Fibroblast of lung (primary cell): ENCODE data around the gene UPK3A. TPM values are rescaled to one million over a fixed set of nuclear protein-coding genes. Genes with fewer than 3 reads are reported as not detected.

Experiments used
- DNase-seq, 2 donors: peaks; one replicate each; pipeline versions ENCODE4 v3.0.0 to v3.0.0-alpha.2; 2010; ENCODE audit warnings: low read depth in 2 of 2
- H2AFZ ChIP-seq: 2 replicates; pipeline ENCODE4 v1.5.1; 2012; ENCODE audit warnings: low read length, control low read depth, inconsistent platforms
- H3K27ac ChIP-seq: 2 replicates; pipeline ENCODE4 v1.5.1; 2011; ENCODE audit warnings: low read length, control low read depth; ENCODE audit not compliant: insufficient read depth
- H3K27me3 ChIP-seq: 2 replicates; pipeline ENCODE4 v1.5.1; 2011; ENCODE audit warnings: mild to moderate bottlenecking, low read length; ENCODE audit not compliant: control insufficient read depth, insufficient read depth
- H3K36me3 ChIP-seq: 2 replicates; pipeline ENCODE4 v1.5.1; 2011; ENCODE audit warnings: low read length; ENCODE audit not compliant: control insufficient read depth, insufficient read depth
- H3K4me1 ChIP-seq: 2 replicates; pipeline ENCODE4 v1.5.1; 2011; ENCODE audit warnings: low read length; ENCODE audit not compliant: control insufficient read depth, insufficient read depth; ENCODE audit errors: extremely low read depth
- H3K4me2 ChIP-seq: 2 replicates; pipeline ENCODE4 v1.5.1; 2011; ENCODE audit warnings: low read length, control low read depth; ENCODE audit not compliant: insufficient read depth; ENCODE audit errors: extremely low read depth
- H3K4me3 ChIP-seq, 4 experiments: fragments of 200-600 bp in 1 of 4; sonication (generic) in 1 of 4; replicated peaks in 1 of 4; 2 replicates each; pipeline ENCODE4 v1.5.1; 2011 to 2016; ENCODE audit warnings: low read length in 4 of 4, low read depth in 3 of 4, mild to moderate bottlenecking in 3 of 4, control low read depth in 2 of 4, inconsistent platforms in 1 of 4, mixed read lengths in 1 of 4; ENCODE audit not compliant: insufficient read depth in 1 of 4; ENCODE audit errors: control extremely low read depth in 1 of 4
- H3K79me2 ChIP-seq: 2 replicates; pipeline ENCODE4 v1.5.1; 2012; ENCODE audit warnings: mild to moderate bottlenecking, low read length, inconsistent platforms; ENCODE audit not compliant: control insufficient read depth, insufficient read depth
- H3K9ac ChIP-seq: 2 replicates; pipeline ENCODE4 v1.5.1; 2011; ENCODE audit warnings: mild to moderate bottlenecking, low read length, control low read depth; ENCODE audit not compliant: insufficient read depth
- H3K9me3 ChIP-seq: 2 replicates; pipeline ENCODE4 v1.5.1; 2012; ENCODE audit warnings: low read depth, low read length; ENCODE audit not compliant: control insufficient read depth, insufficient read depth
- H4K20me1 ChIP-seq: 2 replicates; pipeline ENCODE4 v1.5.1; 2011; ENCODE audit warnings: low read length; ENCODE audit not compliant: control insufficient read depth, insufficient read depth; ENCODE audit errors: extremely low read depth
- EZH2 ChIP-seq: IDR thresholded peaks from 2 replicates; pipeline ENCODE4 v1.5.1; 2012; ENCODE audit warnings: low read length, control low read depth, mild to moderate bottlenecking; ENCODE audit errors: missing control alignments
- polyA plus RNA-seq, 2 donors: library from polyadenylated mRNA; depleted of rRNA in 1 of 2; stranded (reverse) in 1 of 2; unstranded in 1 of 2; fragments of >200 nt; gene quantifications; 2 replicates each; pipeline ENCODE4 v1.2.1, GENCODE V29; 2011 to 2012; ENCODE audit warnings: missing spikeins in 1 of 2
- total RNA-seq: library from RNA; depleted of rRNA; stranded (reverse); fragments of >200 nt; gene quantifications from 2 replicates; pipeline ENCODE4 v1.2.1, GENCODE V29; 2014
- TF ChIP-seq, protein P1 (sequence below), 2 donors: IDR thresholded peaks in 1 of 2; conservative IDR thresholded peaks in 1 of 2; 1 replicate in 1 of 2; 2 replicates in 1 of 2; pipeline ENCODE4 v1.5.1; 2011 to 2012; ENCODE audit warnings: low read length in 2 of 2, control low read depth in 1 of 2, inconsistent platforms in 1 of 2, low read depth in 1 of 2, mild to moderate bottlenecking in 1 of 2

The UPK3A gene
- total and polyA plus RNA-seq, 2 donors (not counting 1 experiment from before 2014, with no cell fraction given) = not detected

DNA sequence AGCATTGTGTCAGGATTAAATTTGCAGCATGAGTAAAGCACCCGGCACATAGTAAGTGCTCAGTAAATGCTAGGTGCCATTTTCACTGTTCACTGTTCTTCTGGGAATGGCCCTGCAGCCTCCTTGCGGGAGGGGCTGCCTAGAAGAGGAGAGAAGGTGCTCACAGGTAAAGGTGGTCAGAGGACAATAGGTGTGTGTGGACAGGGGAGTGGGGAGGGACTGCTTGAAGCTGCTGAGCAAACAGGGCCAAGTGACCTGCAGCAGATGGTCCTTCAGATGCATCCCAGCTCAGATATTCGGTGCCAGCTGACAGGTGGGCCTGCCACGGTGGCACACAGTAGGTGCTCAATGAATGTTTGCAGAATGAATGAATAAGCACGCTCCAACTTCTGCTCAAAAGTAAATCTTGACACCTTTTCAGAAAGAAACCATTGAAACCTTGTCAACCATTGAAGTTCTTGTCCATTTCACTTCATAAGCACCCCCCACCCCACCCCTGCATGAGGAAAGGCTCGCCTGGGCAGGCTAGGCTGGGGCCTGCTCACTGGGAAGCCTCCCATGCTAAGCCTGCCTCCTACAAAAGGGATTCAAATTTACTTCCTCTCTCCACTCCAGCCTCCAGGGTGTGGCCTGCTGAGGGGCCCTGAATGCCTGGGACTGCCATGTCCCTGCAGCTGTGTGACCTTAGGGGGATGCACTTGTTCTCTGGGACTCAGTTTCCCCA is 45.6 kb upstream of the UPK3A start:
- H2AFZ ChIP-seq = no peak overlapping the region

DNA sequence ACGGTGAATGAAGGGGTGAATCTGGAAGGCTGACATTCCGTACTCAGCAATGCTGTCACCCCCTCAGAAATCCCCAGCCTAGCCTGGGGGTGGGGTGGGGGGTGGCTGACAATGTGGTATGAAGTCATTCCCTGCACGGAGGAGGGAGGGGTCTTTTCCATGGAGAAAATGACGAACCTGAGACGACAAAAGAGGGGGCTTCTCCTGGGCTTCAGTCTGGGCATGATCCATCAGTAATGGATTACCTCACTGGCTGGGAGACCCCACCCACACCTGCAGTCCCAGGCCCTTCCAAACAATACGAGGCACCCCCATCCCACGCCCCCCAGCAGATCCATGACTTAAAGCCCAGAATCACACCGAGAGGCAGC is 45.1 kb upstream of the UPK3A start:
- Histone ChIP-seq H3K9ac (no peak overlapping the region), H3K36me3 (no peaks in the 10 kb centered on the region), H3K9me3 (no peaks in the 10 kb centered on the region), H3K27me3 (no peaks in the 10 kb centered on the region), H3K4me2 (peak overlapping the region; percentile 88), H2AFZ (no peak overlapping the region), H3K27ac (no peak overlapping the region), H3K4me1 (peaks cover 2% of the 10 kb centered on the region), H3K79me2 (no peaks in the 10 kb centered on the region), H4K20me1 (no peaks in the 10 kb centered on the region), H3K4me3 (peak overlapping the region; percentile 61 to 73 (median 71))
- TF ChIP-seq, protein P1, sequence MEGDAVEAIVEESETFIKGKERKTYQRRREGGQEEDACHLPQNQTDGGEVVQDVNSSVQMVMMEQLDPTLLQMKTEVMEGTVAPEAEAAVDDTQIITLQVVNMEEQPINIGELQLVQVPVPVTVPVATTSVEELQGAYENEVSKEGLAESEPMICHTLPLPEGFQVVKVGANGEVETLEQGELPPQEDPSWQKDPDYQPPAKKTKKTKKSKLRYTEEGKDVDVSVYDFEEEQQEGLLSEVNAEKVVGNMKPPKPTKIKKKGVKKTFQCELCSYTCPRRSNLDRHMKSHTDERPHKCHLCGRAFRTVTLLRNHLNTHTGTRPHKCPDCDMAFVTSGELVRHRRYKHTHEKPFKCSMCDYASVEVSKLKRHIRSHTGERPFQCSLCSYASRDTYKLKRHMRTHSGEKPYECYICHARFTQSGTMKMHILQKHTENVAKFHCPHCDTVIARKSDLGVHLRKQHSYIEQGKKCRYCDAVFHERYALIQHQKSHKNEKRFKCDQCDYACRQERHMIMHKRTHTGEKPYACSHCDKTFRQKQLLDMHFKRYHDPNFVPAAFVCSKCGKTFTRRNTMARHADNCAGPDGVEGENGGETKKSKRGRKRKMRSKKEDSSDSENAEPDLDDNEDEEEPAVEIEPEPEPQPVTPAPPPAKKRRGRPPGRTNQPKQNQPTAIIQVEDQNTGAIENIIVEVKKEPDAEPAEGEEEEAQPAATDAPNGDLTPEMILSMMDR (conservative IDR thresholded peaks at IDR 0.05 in 1 of 2, IDR thresholded peaks at IDR 0.05 in 1 of 2; ENCODE audit: low read depth in 1 of 2, low read length in 2 of 2) = no peak
- TF ChIP-seq EZH2 = no peak
- DNase-seq = no peak

More for the DNA sequence above, 45.6 kb upstream of the UPK3A start:
- H3K4me2 ChIP-seq = no peak overlapping the region
- no peak overlapping the region for H3K9ac ChIP-seq
- H3K27me3 ChIP-seq = no peaks in the 10 kb centered on the region
- no peaks in the 10 kb centered on the region for H3K9me3 ChIP-seq
- peak overlapping the region in 1 of 4 experiments; percentile 72 for H3K4me3 ChIP-seq
- TF ChIP-seq, protein P1 (conservative IDR thresholded peaks at IDR 0.05 in 1 of 2, IDR thresholded peaks at IDR 0.05 in 1 of 2; ENCODE audit: low read depth in 1 of 2, low read length in 2 of 2) = no peak
- TF ChIP-seq EZH2 = no peak
- H4K20me1 ChIP-seq = no peaks in the 10 kb centered on the region
- DNase-seq = no peak
- H3K79me2 ChIP-seq = no peaks in the 10 kb centered on the region
- peaks cover 2% of the 10 kb centered on the region for H3K4me1 ChIP-seq
- H3K36me3 ChIP-seq = no peaks in the 10 kb centered on the region
- H3K27ac ChIP-seq = no peak overlapping the region

DNA sequence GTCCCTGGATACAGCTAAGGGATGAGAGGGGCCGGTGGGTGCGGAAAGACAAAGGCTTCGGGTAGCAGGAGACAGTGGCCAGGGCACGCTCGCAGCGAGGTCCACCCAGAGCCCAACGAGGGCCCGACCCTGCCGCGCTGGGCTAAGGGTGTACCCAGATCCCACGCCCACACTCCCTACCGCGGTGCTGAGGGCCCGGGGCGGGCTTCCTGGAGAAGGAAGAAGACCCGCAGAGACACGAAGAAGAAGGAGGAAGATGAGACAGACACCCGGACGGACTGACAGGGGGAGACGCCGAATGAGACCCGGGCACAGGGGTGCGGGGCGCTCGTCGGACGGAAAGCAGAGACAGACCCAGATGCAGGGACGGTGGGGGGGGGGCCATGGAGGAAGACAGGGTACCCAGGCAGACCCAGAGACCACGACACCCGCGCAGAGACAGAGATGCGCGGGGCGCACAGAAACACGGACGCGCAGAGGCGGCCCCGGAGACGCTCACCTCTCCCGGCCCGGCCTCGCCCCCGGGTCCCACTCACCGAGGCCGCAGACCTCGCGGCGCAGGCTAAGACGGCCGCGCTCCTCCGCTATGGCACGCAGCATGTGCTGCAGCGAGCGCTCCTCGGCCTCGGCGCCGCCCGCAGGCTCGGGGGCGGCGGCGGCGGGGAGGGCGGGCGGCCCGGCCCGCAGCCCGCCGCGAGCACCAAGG is 44.5 kb upstream of the UPK3A start:
- H3K9ac ChIP-seq = peak overlapping the region; percentile 58
- no peaks in the 10 kb centered on the region for H4K20me1 ChIP-seq
- H3K36me3 ChIP-seq = no peaks in the 10 kb centered on the region
- no peaks in the 10 kb centered on the region for H3K9me3 ChIP-seq
- peak overlapping the region; percentile 61 to 73 (median 71) for H3K4me3 ChIP-seq
- no peaks in the 10 kb centered on the region for H3K79me2 ChIP-seq
- DNase-seq = peak in 1 of 2 donors; percentile 35
- no peaks in the 10 kb centered on the region for H3K27me3 ChIP-seq
- H2AFZ ChIP-seq = no peak overlapping the region
- peaks cover 2% of the 10 kb centered on the region for H3K4me1 ChIP-seq
- no peak overlapping the region for H3K27ac ChIP-seq
- no peak for TF ChIP-seq EZH2
- TF ChIP-seq, protein P1 (conservative IDR thresholded peaks at IDR 0.05 in 1 of 2, IDR thresholded peaks at IDR 0.05 in 1 of 2; ENCODE audit: low read depth in 1 of 2, low read length in 2 of 2) = no peak
- H3K4me2 ChIP-seq = peak overlapping the region; percentile 88
